Measurements from ENCODE around the gene MIOX. TPM values are rescaled to one million over a fixed set of nuclear protein-coding genes. Genes with fewer than 3 reads are reported as not detected.

Gene MIOX
- total and polyA plus RNA-seq, 10 of the 15 experiments (the other 5 are each of a cell fraction or from before 2014, with no cell fraction given), result 0.10 to 0.31 TPM; not detected in 8

DNA sequence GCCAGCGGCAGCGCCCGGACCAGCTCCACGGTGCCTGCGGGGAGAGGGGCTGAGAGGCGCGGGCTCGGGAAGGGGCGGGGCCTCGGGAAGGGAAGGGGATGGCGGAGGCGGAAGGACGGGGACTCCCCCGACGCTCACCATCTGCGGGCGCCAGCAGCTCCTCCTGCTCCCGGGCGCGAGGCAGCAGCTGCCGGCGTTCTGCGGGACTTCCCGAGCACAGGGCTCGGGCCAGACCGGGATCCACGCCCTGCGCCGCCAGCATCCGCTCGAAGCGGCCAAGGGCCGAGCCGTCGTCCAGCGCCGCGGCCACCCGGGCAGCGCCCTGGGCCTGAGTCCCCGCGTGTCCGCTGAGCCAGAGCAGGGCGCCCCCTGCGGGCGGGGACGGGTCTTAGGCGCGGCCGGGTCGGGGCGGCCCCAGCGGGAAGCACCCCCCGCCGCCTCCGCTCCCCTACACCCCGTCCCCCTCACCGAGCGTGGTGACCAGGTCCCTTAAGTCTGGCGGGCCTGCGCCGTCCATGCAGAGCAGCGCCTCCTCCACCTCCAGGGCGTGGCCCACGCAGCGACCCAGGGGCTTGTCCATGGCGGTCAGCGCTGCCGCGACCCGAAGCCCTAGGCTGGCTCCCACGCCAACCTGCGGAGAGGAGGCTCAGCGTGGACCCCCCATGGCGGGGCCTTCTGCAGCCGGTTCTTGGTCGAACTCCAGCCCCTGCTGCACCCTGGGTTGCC is 39.6 kb downstream of the MIOX start (continued):
- no peak for TF ChIP-seq ETV6 (conservative IDR thresholded peaks at IDR 0.05 in 1 of 2, IDR thresholded peaks at IDR 0.05 in 1 of 2; ENCODE audit: borderline replicate concordance in 1 of 2, low read depth in 1 of 2)
- no peak for TF ChIP-seq KAT2A (conservative IDR thresholded peaks at IDR 0.05; ENCODE audit: control insufficient read depth, low read depth, low read length)
- TF ChIP-seq SIX5 (IDR thresholded peaks at IDR 0.05; ENCODE audit: low read depth, low read length, severe bottlenecking), result no peak
- no peak for TF ChIP-seq NFYA (IDR thresholded peaks at IDR 0.05; ENCODE audit: borderline replicate concordance, low read depth, low read length)
- TF ChIP-seq ATF7 (IDR thresholded peaks at IDR 0.05; ENCODE audit: low read depth), result no peak
- no peak for TF ChIP-seq CEBPZ (IDR thresholded peaks at IDR 0.05; ENCODE audit: low read depth, low read length)
- no peak for TF ChIP-seq ZSCAN29 (IDR thresholded peaks at IDR 0.05)
- no peak for TF ChIP-seq STAT1 (conservative IDR thresholded peaks at IDR 0.05)
- peak; percentile 13; the same call in 1 of the 2 replicates for TF ChIP-seq MXI1 (IDR thresholded peaks at IDR 0.05; ENCODE audit: low read depth, low read length)
- TF ChIP-seq SPI1 (IDR thresholded peaks at IDR 0.05; ENCODE audit: borderline replicate concordance, insufficient read depth, low read depth, low read length), result 0 out of 2 replicates have a peak, but pooled peaks have one; percentile 11
- TF ChIP-seq, protein P1, sequence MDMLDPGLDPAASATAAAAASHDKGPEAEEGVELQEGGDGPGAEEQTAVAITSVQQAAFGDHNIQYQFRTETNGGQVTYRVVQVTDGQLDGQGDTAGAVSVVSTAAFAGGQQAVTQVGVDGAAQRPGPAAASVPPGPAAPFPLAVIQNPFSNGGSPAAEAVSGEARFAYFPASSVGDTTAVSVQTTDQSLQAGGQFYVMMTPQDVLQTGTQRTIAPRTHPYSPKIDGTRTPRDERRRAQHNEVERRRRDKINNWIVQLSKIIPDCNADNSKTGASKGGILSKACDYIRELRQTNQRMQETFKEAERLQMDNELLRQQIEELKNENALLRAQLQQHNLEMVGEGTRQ (IDR thresholded peaks at IDR 0.05; ENCODE audit: borderline replicate concordance, low read depth, low read length), result no peak; the same call in 1 of the 2 replicates
- peak; percentile 8 to 70; a peak in 2 of 4 replicates for TF ChIP-seq BHLHE40 (IDR thresholded peaks at IDR 0.05; ENCODE audit: borderline replicate concordance in 1 of 2, low read depth in 2 of 2, low read length in 1 of 2)
- no peak for TF ChIP-seq SKIL (IDR thresholded peaks at IDR 0.05; ENCODE audit: low read depth, poor library complexity, severe bottlenecking)
- no peak; the same call in 1 of the 2 replicates for TF ChIP-seq SMC3 (IDR thresholded peaks at IDR 0.05; ENCODE audit: borderline replicate concordance, low read length)
- no peak for TF ChIP-seq BRCA1 (IDR thresholded peaks at IDR 0.05; ENCODE audit: low read depth, low read length)
- TF ChIP-seq CBX3 (IDR thresholded peaks at IDR 0.05; ENCODE audit: borderline replicate concordance, low read depth), result no peak
- TF ChIP-seq ZZZ3 (IDR thresholded peaks at IDR 0.05; ENCODE audit: control insufficient read depth, insufficient read length, low read depth), result no peak
- no peak for TF ChIP-seq SRF (IDR thresholded peaks at IDR 0.05; ENCODE audit: low read depth in 2 of 2, low read length in 2 of 2)
- peak; percentile 24; the same call in 1 of the 2 replicates for TF ChIP-seq CREM (IDR thresholded peaks at IDR 0.05; ENCODE audit: low read depth)
- no peak for TF ChIP-seq RAD51 (IDR thresholded peaks at IDR 0.05)
- no peak for TF ChIP-seq PAX5 (IDR thresholded peaks at IDR 0.05; ENCODE audit: borderline replicate concordance, low read depth, low read length)
- no peak for TF ChIP-seq ZNF622 (IDR thresholded peaks at IDR 0.05)
- TF ChIP-seq POLR2AphosphoS2 (IDR thresholded peaks at IDR 0.05; ENCODE audit: low read depth, low read length), result no peak
